Activated T-helper 17 cell treated with anti-CD3 and anti-CD28 coated beads, Interleukin-2, amount 50 U/mL, for 72 hours (primary cell): ENCODE data around the gene RIPK4. TPM values are rescaled to one million over a fixed set of nuclear protein-coding genes. Genes with fewer than 3 reads are reported as not detected.

ENCODE experiments used
- ATAC-seq: fragments of 150-1000 bp; cut with Tn5 transposase; replicated peaks from 2 replicates; pipeline ENCODE4 v1.10.0; 2021; ENCODE audit warnings: mild to moderate bottlenecking, moderate library complexity
- H3K27ac Mint-ChIP-seq: one replicate; pipeline ENCODE4 v1.8.0; 2022; ENCODE audit warnings: mixed read lengths
- H3K27me3 Mint-ChIP-seq: one replicate; pipeline ENCODE4 v1.8.0; 2022; ENCODE audit warnings: mixed read lengths
- H3K36me3 Mint-ChIP-seq: one replicate; pipeline ENCODE4 v1.8.0; 2022; ENCODE audit warnings: low read depth, mild to moderate bottlenecking, mixed read lengths
- H3K4me1 Mint-ChIP-seq: one replicate; pipeline ENCODE4 v1.8.0; 2022; ENCODE audit warnings: mixed read lengths
- H3K4me3 Mint-ChIP-seq: one replicate; pipeline ENCODE4 v1.8.0; 2022; ENCODE audit warnings: mild to moderate bottlenecking, mixed read lengths
- H3K9me3 Mint-ChIP-seq: one replicate; pipeline ENCODE4 v1.8.0; 2022; ENCODE audit warnings: mixed read lengths
- total RNA-seq, 2 donors: library from RNA; stranded (reverse); gene quantifications; one replicate each; pipeline ENCODE4 v1.2.3, GENCODE V29; 2022

RIPK4 gene
- total RNA-seq, 2 donors from 2014 or later, result 1.1 TPM; not detected in 1

DNA sequence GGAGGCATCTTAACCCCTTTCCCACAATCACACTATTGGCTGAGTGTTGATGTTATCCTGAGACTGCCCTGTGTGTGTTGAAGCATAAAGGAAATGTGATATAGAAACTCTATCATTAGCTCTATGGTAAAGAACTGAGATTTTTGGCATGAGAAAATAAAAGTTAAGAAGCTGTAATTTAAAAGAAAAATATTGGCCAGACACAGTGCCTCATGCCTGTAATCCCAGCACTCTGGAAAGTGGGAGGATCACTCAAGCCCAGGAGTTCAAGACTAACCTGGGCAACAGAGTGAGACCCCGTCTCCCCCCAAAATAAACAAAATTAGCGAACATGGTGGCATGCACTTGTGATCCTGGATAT, 14.2 kb upstream of the RIPK4 start:
- Mint-ChIP-seq H3K4me3 (no peak overlapping the region), H3K36me3 (no peaks in the 10 kb centered on the region), H3K27ac (no peak overlapping the region), H3K27me3 (peaks cover 45% of the 10 kb centered on the region), H3K4me1 (peaks cover 14% of the 10 kb centered on the region), H3K9me3 (no peaks in the 10 kb centered on the region)
- no peak for ATAC-seq

DNA sequence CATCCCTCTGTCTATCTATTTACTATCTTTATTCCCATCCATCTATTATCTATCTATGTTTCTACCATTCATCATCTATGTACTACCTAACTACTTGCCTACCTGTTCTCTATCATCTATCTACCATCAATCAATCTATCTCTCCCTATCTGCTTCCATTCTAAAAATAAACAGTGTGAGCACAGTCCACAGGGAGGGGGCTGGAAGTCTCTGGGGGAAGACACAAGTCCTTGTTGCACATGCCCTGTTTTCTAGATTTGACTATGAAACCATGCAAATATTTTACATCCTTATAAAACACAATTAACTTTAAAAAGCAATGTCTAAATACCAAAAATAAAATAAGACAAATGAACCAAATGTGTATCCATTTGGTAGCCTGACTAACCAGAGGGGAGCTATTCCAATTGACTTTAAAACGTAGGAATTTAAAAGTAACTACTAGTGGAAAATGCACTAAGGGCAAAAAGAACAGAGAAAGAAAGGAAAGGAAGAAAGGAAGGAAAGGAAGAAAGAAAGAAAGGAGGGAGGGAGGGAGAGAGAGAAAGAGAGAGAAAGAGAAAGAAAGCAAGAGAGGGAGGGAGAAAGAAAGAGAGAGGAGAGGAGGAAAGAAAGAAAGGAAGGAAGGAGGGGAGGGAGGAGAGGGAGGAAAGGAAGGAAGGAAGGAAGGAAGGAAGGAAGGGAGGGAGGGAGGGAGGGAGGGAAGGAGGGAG, 13.6 kb upstream of the RIPK4 start:
- peaks cover 14% of the 10 kb centered on the region for H3K4me1 Mint-ChIP-seq
- H3K27me3 Mint-ChIP-seq, result peaks cover 48% of the 10 kb centered on the region
- H3K27ac Mint-ChIP-seq, result no peak overlapping the region
- no peaks in the 10 kb centered on the region for H3K9me3 Mint-ChIP-seq
- no peak for ATAC-seq
- no peak overlapping the region for H3K4me3 Mint-ChIP-seq
- no peaks in the 10 kb centered on the region for H3K36me3 Mint-ChIP-seq

- Mint-ChIP-seq H3K4me3 (no peak overlapping the region), H3K36me3 (no peaks in the 10 kb centered on the region), H3K9me3 (no peaks in the 10 kb centered on the region), H3K27ac (no peak overlapping the region), H3K4me1 (peaks cover 14% of the 10 kb centered on the region), H3K27me3 (peaks cover 52% of the 10 kb centered on the region)
- no peak for ATAC-seq
Measured at GRCh38 chr21:41779659-41780058, 12.8 kb upstream of the RIPK4 start.

GRCh38 chr21:41778930-41779600, 12.2 kb upstream of the RIPK4 start:
- no peak overlapping the region for H3K27ac Mint-ChIP-seq
- H3K4me1 Mint-ChIP-seq, result peaks cover 11% of the 10 kb centered on the region
- no peak for ATAC-seq
- peaks cover 53% of the 10 kb centered on the region for H3K27me3 Mint-ChIP-seq
- H3K36me3 Mint-ChIP-seq, result no peaks in the 10 kb centered on the region
- no peaks in the 10 kb centered on the region for H3K9me3 Mint-ChIP-seq
- no peak overlapping the region for H3K4me3 Mint-ChIP-seq

- no peaks in the 10 kb centered on the region for H3K9me3 Mint-ChIP-seq
- no peak for ATAC-seq
Measured at GRCh38 chr21:41777951-41778815, 11.3 kb upstream of the RIPK4 start.

GRCh38 chr21:41776778-41777177, 9.9 kb upstream of the RIPK4 start:
- H3K27me3 Mint-ChIP-seq, result peaks cover 59% of the 10 kb centered on the region

More at GRCh38 chr21:41777951-41778815, 11.3 kb upstream of the RIPK4 start:
- H3K27ac Mint-ChIP-seq, result no peak overlapping the region
- peaks cover 4% of the 10 kb centered on the region for H3K4me1 Mint-ChIP-seq
- H3K36me3 Mint-ChIP-seq, result no peaks in the 10 kb centered on the region
- no peak overlapping the region for H3K4me3 Mint-ChIP-seq
- H3K27me3 Mint-ChIP-seq, result peaks cover 49% of the 10 kb centered on the region

DNA sequence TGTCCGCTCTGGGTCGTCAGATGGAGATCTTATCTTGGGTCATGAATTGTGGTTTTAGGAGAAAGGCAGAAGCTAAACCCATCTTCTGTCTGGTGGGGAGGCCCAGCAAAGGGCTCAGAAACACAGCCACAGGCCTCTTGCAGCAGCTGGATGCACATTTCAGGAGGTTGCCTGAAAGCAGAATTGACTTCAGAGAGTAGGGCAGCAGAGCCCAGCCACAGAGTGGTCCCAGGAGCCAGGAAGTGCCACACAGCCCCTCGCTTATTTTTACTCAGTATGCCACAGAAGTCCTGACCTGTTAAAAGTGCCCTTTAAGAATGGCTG, 8.3 kb upstream of the RIPK4 start:
- H3K27me3 Mint-ChIP-seq, result peaks cover 59% of the 10 kb centered on the region

More at GRCh38 chr21:41776778-41777177, 9.9 kb upstream of the RIPK4 start:
- Mint-ChIP-seq H3K36me3 (no peaks in the 10 kb centered on the region), H3K27ac (no peak overlapping the region), H3K4me3 (no peak overlapping the region), H3K9me3 (no peaks in the 10 kb centered on the region), H3K4me1 (peaks cover 4% of the 10 kb centered on the region)
- no peak for ATAC-seq

GRCh38 chr21:41774467-41775148, 7.8 kb upstream of the RIPK4 start:
- no peak for ATAC-seq
- Mint-ChIP-seq H3K9me3 (no peaks in the 10 kb centered on the region), H3K27ac (no peak overlapping the region), H3K36me3 (no peaks in the 10 kb centered on the region), H3K4me3 (no peak overlapping the region), H3K4me1 (peaks cover 3% of the 10 kb centered on the region), H3K27me3 (peaks cover 61% of the 10 kb centered on the region)

More for the DNA sequence above, 8.3 kb upstream of the RIPK4 start:
- peaks cover 4% of the 10 kb centered on the region for H3K4me1 Mint-ChIP-seq
- H3K4me3 Mint-ChIP-seq, result no peak overlapping the region
- no peak overlapping the region for H3K27ac Mint-ChIP-seq
- ATAC-seq, result no peak
- no peaks in the 10 kb centered on the region for H3K36me3 Mint-ChIP-seq
- no peaks in the 10 kb centered on the region for H3K9me3 Mint-ChIP-seq

DNA sequence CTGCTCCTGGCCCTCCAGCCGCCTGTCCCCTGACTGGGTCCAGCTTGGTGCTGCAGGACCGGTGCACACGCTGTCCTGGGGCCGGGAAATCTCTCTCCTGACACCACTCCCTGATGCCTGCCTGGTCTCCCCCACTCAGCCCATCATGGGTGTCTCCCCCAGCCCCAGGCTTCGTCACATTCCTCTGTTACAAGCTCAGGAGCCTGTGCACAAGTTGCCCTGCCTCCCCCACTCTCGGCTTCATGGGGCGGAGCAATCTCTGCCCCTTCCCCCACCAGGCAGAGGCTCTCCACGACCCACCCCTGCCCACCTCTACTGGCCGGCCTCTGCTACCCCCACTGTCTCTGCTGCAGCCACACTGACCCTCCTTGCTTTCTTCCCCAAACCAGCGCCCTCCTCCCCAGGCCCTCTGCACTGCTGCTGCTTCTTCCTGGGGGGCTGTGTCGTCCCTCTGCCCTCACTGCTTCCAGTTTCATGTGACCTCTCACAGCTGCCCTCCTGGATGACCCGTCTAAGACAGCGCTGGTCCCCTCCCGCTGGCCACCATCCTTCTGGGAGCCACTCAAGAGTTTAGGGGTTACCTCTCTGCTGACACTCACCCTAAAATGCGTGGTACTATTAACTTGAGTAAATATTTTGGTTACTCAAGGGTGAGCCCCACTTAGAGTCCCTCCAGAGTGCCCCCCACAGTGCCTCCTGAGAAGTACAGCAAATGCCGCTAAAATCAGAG, 5.7 kb upstream of the RIPK4 start:
- peaks cover 61% of the 10 kb centered on the region for H3K27me3 Mint-ChIP-seq
- no peak overlapping the region for H3K27ac Mint-ChIP-seq
- H3K4me1 Mint-ChIP-seq, result peaks cover 5% of the 10 kb centered on the region
- H3K36me3 Mint-ChIP-seq, result peaks cover 5% of the 10 kb centered on the region
- no peaks in the 10 kb centered on the region for H3K9me3 Mint-ChIP-seq
- H3K4me3 Mint-ChIP-seq, result no peak overlapping the region
- ATAC-seq, result no peak

DNA sequence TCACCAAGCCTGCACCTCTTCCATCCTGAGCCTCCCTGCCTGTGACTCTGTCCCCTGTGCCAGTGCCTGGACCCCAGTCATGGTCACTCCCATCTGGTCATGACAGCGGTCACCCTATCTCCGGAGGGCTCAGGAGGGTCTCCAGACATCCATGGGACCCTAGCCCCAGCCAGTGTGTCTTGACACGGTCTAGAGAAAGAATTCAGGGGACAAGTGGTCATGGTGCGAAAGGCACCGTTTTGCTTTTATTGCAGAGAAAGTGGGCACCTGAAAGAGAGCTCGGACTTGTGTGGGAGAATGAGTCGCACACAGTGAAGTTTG, 4.7 kb upstream of the RIPK4 start:
- H3K27ac Mint-ChIP-seq, result no peak overlapping the region
- no peak for ATAC-seq
- peaks cover 11% of the 10 kb centered on the region for H3K36me3 Mint-ChIP-seq
- H3K4me3 Mint-ChIP-seq, result no peak overlapping the region
- no peaks in the 10 kb centered on the region for H3K9me3 Mint-ChIP-seq
- peaks cover 11% of the 10 kb centered on the region for H3K4me1 Mint-ChIP-seq
- H3K27me3 Mint-ChIP-seq, result peaks cover 64% of the 10 kb centered on the region

GRCh38 chr21:41770901-41771624, 4.2 kb upstream of the RIPK4 start:
- H3K27ac Mint-ChIP-seq, result no peak overlapping the region
- peaks cover 11% of the 10 kb centered on the region for H3K4me1 Mint-ChIP-seq
- H3K27me3 Mint-ChIP-seq, result peaks cover 64% of the 10 kb centered on the region
- no peak for ATAC-seq
- H3K4me3 Mint-ChIP-seq, result no peak overlapping the region
- peaks cover 11% of the 10 kb centered on the region for H3K36me3 Mint-ChIP-seq
- H3K9me3 Mint-ChIP-seq, result no peaks in the 10 kb centered on the region

- H3K27me3 Mint-ChIP-seq, result peaks cover 66% of the 10 kb centered on the region
- no peak for ATAC-seq
- peak overlapping the region; percentile 78 for H3K4me3 Mint-ChIP-seq
- no peaks in the 10 kb centered on the region for H3K9me3 Mint-ChIP-seq
- H3K4me1 Mint-ChIP-seq, result peaks cover 11% of the 10 kb centered on the region
- peaks cover 11% of the 10 kb centered on the region for H3K36me3 Mint-ChIP-seq
- no peak overlapping the region for H3K27ac Mint-ChIP-seq
Measured at GRCh38 chr21:41769933-41770332, 3.1 kb upstream of the RIPK4 start.

DNA sequence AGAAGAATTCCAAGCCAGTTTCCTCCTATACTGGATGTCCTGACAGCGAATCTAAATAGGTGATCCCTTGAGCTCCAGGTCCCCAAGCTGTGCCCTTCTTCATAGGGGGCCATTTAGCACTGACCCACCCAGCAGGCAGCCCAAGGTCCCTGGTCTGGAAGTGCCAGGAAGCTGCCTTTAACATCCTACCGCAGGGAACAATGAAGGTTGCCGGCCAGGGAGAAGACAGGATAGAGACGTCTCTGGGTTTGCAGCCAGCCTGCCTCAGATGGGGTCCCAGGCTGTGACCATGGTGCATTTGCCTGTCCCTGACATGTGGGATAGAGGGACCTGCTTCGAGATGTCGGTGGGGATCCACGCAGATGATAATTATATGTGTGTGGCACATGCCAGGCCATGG, 2.7 kb upstream of the RIPK4 start:
- no peaks in the 10 kb centered on the region for H3K9me3 Mint-ChIP-seq
- H3K27ac Mint-ChIP-seq, result no peak overlapping the region
- peaks cover 11% of the 10 kb centered on the region for H3K4me1 Mint-ChIP-seq
- no peak for ATAC-seq
- H3K4me3 Mint-ChIP-seq, result peak overlapping the region; percentile 78
- peaks cover 66% of the 10 kb centered on the region for H3K27me3 Mint-ChIP-seq
- H3K36me3 Mint-ChIP-seq, result peaks cover 11% of the 10 kb centered on the region
